ENCODE results near the gene PHACTR3. TPM values are rescaled to one million over a fixed set of nuclear protein-coding genes. Genes with fewer than 3 reads are reported as not detected.

Gene PHACTR3
- total RNA-seq, 1 donor from 2014 or later: 0.14 TPM

DNA sequence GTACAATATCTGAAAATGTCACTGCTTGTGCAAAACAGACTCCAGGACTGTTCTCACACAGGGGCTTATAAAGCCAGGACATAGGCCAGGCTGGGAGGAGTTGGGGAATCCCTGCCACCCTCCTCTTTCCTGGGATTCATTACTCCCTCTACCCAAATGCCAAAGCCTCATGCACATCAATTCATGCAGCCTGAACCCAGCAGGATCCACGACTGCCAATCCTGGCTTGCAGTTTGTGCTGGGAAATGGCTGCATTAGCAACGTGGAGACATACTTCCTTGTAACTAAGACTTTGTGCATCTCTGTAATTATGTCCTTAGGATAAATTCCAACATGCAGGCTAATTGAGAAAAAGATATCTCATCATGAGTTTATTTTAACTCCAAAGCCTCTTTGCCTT lies 185.3 kb downstream of the PHACTR3 start:
- H4K20me1 ChIP-seq (ENCODE audit: insufficient read depth, low read length): no peaks in the 10 kb centered on the region
- no peak overlapping the region for H2AFZ ChIP-seq (ENCODE audit: low read depth, low read length)
- no peaks in the 10 kb centered on the region for H3K9me3 ChIP-seq (ENCODE audit: insufficient read depth, low read depth, low read length)
- no peak overlapping the region for H3K27ac ChIP-seq (ENCODE audit: low read depth, low read length)
- no peak overlapping the region for H3K4me2 ChIP-seq (ENCODE audit: low read length)
- peaks cover 33% of the 10 kb centered on the region for H3K27me3 Mint-ChIP-seq (ENCODE audit: low read depth, unreplicated experiment)
- no peak for DNase-seq (ENCODE audit: low read depth)
- FAIRE-seq: no peak
- no peaks in the 10 kb centered on the region for H3K36me3 ChIP-seq (ENCODE audit: insufficient read depth, low read length)
- H3K4me3 Mint-ChIP-seq (ENCODE audit: unreplicated experiment): no peak overlapping the region
- no peaks in the 10 kb centered on the region for H3K4me1 ChIP-seq (ENCODE audit: insufficient read depth, low read length)
- no peaks in the 10 kb centered on the region for H3K79me2 ChIP-seq (ENCODE audit: insufficient read depth, low read length)
- no peak for TF ChIP-seq CTCF (IDR thresholded peaks at IDR 0.05; ENCODE audit: insufficient read depth, low read depth, low read length)
- no peak for TF ChIP-seq EZH2 (IDR thresholded peaks at IDR 0.05; ENCODE audit: insufficient read depth, low read length)
- peaks cover 2% of the 10 kb centered on the region for H3K27me3 ChIP-seq (ENCODE audit: insufficient read depth, low read length)
- peaks cover 6% of the 10 kb centered on the region for H3K9me3 Mint-ChIP-seq (ENCODE audit: unreplicated experiment)
- no peaks in the 10 kb centered on the region for H3K36me3 Mint-ChIP-seq (ENCODE audit: low read depth, unreplicated experiment)
- no peak overlapping the region for H3K4me3 ChIP-seq (ENCODE audit: insufficient read depth, low read depth, low read length)
- no peaks in the 10 kb centered on the region for H3K4me1 Mint-ChIP-seq (ENCODE audit: low read depth, unreplicated experiment)
- H3K27ac Mint-ChIP-seq (ENCODE audit: unreplicated experiment): no peak overlapping the region
- H3K9ac ChIP-seq (ENCODE audit: low read length): no peak overlapping the region

GRCh38 chr20:59790346-59790745 lies 186.0 kb downstream of the PHACTR3 start:
- Mint-ChIP-seq H3K9me3 (ENCODE audit: unreplicated experiment) (peaks cover 6% of the 10 kb centered on the region), H3K4me1 (ENCODE audit: low read depth, unreplicated experiment) (no peaks in the 10 kb centered on the region), H3K27ac (ENCODE audit: unreplicated experiment) (no peak overlapping the region), H3K36me3 (ENCODE audit: low read depth, unreplicated experiment) (no peaks in the 10 kb centered on the region), H3K27me3 (ENCODE audit: low read depth, unreplicated experiment) (peaks cover 29% of the 10 kb centered on the region), H3K4me3 (ENCODE audit: unreplicated experiment) (no peak overlapping the region)
- Histone ChIP-seq H3K4me1 (ENCODE audit: insufficient read depth, low read length) (no peaks in the 10 kb centered on the region), H3K4me2 (ENCODE audit: low read length) (no peak overlapping the region), H3K27ac (ENCODE audit: low read depth, low read length) (no peak overlapping the region), H3K9ac (ENCODE audit: low read length) (no peak overlapping the region), H2AFZ (ENCODE audit: low read depth, low read length) (no peak overlapping the region), H3K79me2 (ENCODE audit: insufficient read depth, low read length) (no peaks in the 10 kb centered on the region), H3K27me3 (ENCODE audit: insufficient read depth, low read length) (peaks cover 2% of the 10 kb centered on the region), H3K4me3 (ENCODE audit: insufficient read depth, low read depth, low read length) (no peak overlapping the region), H3K36me3 (ENCODE audit: insufficient read depth, low read length) (no peaks in the 10 kb centered on the region), H4K20me1 (ENCODE audit: insufficient read depth, low read length) (no peaks in the 10 kb centered on the region), H3K9me3 (ENCODE audit: insufficient read depth, low read depth, low read length) (no peaks in the 10 kb centered on the region)
- no peak for TF ChIP-seq CTCF (IDR thresholded peaks at IDR 0.05; ENCODE audit: insufficient read depth, low read depth, low read length)
- TF ChIP-seq EZH2 (IDR thresholded peaks at IDR 0.05; ENCODE audit: insufficient read depth, low read length): no peak
- peak; percentile 0 for DNase-seq (ENCODE audit: low read depth)
- FAIRE-seq: no peak

GRCh38 chr20:59792300-59792699 lies 188.0 kb downstream of the PHACTR3 start:
- Histone ChIP-seq H3K36me3 (ENCODE audit: insufficient read depth, low read length) (no peaks in the 10 kb centered on the region), H3K9me3 (ENCODE audit: insufficient read depth, low read depth, low read length) (no peaks in the 10 kb centered on the region), H3K4me3 (ENCODE audit: insufficient read depth, low read depth, low read length) (no peak overlapping the region), H3K4me2 (ENCODE audit: low read length) (no peak overlapping the region), H2AFZ (ENCODE audit: low read depth, low read length) (no peak overlapping the region), H3K79me2 (ENCODE audit: insufficient read depth, low read length) (no peaks in the 10 kb centered on the region), H3K27ac (ENCODE audit: low read depth, low read length) (no peak overlapping the region), H3K9ac (ENCODE audit: low read length) (no peak overlapping the region), H3K27me3 (ENCODE audit: insufficient read depth, low read length) (peaks cover 2% of the 10 kb centered on the region), H3K4me1 (ENCODE audit: insufficient read depth, low read length) (no peaks in the 10 kb centered on the region), H4K20me1 (ENCODE audit: insufficient read depth, low read length) (no peaks in the 10 kb centered on the region)
- FAIRE-seq (no peak), DNase-seq (ENCODE audit: low read depth) (no peak)
- H3K36me3 Mint-ChIP-seq (ENCODE audit: low read depth, unreplicated experiment): no peaks in the 10 kb centered on the region
- peaks cover 15% of the 10 kb centered on the region for H3K9me3 Mint-ChIP-seq (ENCODE audit: unreplicated experiment)
- TF ChIP-seq EZH2 (IDR thresholded peaks at IDR 0.05; ENCODE audit: insufficient read depth, low read length) (no peak), CTCF (IDR thresholded peaks at IDR 0.05; ENCODE audit: insufficient read depth, low read depth, low read length) (no peak)
- H3K4me3 Mint-ChIP-seq (ENCODE audit: unreplicated experiment): no peak overlapping the region
- H3K27ac Mint-ChIP-seq (ENCODE audit: unreplicated experiment): no peak overlapping the region
- H3K27me3 Mint-ChIP-seq (ENCODE audit: low read depth, unreplicated experiment): peaks cover 22% of the 10 kb centered on the region
- H3K4me1 Mint-ChIP-seq (ENCODE audit: low read depth, unreplicated experiment): no peaks in the 10 kb centered on the region

Data from astrocyte (in vitro differentiated cells and primary cell).